Osteoblast (primary cell): ENCODE data around the gene C6orf136. TPM values are rescaled to one million over a fixed set of nuclear protein-coding genes. Genes with fewer than 3 reads are reported as not detected.
"Not testable (repeated sequence)": the region's sequence is repeated elsewhere in the genome, so short reads cannot be mapped to it uniquely, and the experiment has no call there.

ENCODE experiments used
- DNase-seq: peaks from one replicate; pipeline ENCODE4 v3.0.0; 2011; ENCODE audit warnings: low spot score, mixed read lengths; ENCODE audit not compliant: insufficient read length; ENCODE audit errors: missing footprints
- H2AFZ ChIP-seq: 2 replicates; pipeline ENCODE4 v1.6.0; 2011; ENCODE audit warnings: mild to moderate bottlenecking, low read length
- H3K27ac ChIP-seq: 2 replicates; pipeline ENCODE4 v1.5.1; 2011; ENCODE audit warnings: mild to moderate bottlenecking, low read depth, low read length, moderate library complexity
- H3K27me3 ChIP-seq: 2 replicates; pipeline ENCODE4 v1.6.0; 2012; ENCODE audit warnings: mild to moderate bottlenecking, control low read depth, inconsistent platforms, low read length, moderate library complexity; ENCODE audit not compliant: insufficient read depth
- H3K36me3 ChIP-seq: 2 replicates; pipeline ENCODE4 v1.5.1; 2011; ENCODE audit warnings: mild to moderate bottlenecking, low read length, control low read depth, moderate library complexity; ENCODE audit not compliant: insufficient read depth
- H3K4me1 ChIP-seq: 2 replicates; pipeline ENCODE4 v1.5.1; 2011; ENCODE audit warnings: mild to moderate bottlenecking, low read length, control low read depth, moderate library complexity; ENCODE audit not compliant: insufficient read depth
- H3K4me2 ChIP-seq: 2 replicates; pipeline ENCODE4 v1.6.0; 2011; ENCODE audit warnings: mild to moderate bottlenecking, low read length; ENCODE audit not compliant: insufficient read depth
- H3K4me3 ChIP-seq: fragments of 200-600 bp; sonication (generic); 3 replicates; pipeline ENCODE4 v1.5.1; 2012; ENCODE audit warnings: mild to moderate bottlenecking, low read length, inconsistent platforms; ENCODE audit not compliant: insufficient read depth
- H3K79me2 ChIP-seq: 2 replicates; pipeline ENCODE4 v1.6.0; 2012; ENCODE audit warnings: mild to moderate bottlenecking, low read length, control low read depth, inconsistent platforms; ENCODE audit not compliant: insufficient read depth
- H3K9me3 ChIP-seq: 2 replicates; pipeline ENCODE4 v1.5.1; 2011; ENCODE audit warnings: low read depth, low read length, control low read depth
- H4K20me1 ChIP-seq: 2 replicates; pipeline ENCODE4 v1.6.0; 2012; ENCODE audit warnings: mild to moderate bottlenecking, low read length, control low read depth; ENCODE audit not compliant: insufficient read depth
- total RNA-seq: library from RNA; depleted of rRNA; stranded (reverse); fragments of >200 nt; gene quantifications from 2 replicates; pipeline ENCODE4 v1.2.3, GENCODE V29; 2012
- TF ChIP-seq, protein P1 (sequence below): IDR thresholded peaks from 2 replicates; pipeline ENCODE4 v1.5.1; 2011; ENCODE audit warnings: mild to moderate bottlenecking, low read depth, low read length, moderate library complexity; ENCODE audit errors: extremely low read depth

Gene C6orf136
- total RNA-seq, 1 donor: 6.2 TPM

DNA sequence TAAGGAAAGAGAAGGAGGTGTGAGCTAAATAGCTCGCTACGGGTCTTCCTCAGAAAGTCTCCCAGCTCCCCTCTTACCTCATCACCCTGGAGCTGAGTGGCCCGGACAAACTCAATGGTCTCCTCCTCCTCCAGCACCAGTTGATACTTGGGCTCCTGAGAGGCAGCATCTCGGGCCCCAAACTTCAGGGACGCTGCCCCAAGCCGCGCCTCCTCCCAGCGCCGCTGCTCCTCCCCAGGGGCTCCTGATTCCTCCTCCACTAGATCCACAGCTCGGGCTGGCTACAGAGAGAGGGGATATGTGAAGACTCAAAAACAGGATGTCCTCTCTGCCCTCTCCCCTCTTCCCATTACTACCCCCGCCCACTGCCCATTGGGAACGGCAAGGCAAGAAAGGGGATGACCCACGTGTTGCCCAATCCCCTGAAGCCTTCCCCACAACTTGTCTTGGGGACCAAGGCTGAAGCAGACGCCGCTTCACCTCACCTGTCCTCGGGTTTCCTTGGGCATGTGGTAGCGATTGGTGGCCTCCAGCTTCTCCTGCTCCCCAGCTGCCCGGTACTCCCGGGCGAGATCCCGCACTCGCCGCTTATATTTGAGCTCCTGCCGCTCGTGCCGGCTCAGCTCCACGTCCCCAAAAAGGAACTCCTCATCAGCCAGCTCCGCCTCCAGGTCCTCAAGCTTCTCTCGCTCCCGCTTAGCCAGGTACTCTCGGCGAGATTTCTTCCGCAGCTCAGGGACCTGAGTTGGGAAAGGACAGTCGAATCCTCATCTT is 18.2 kb downstream of the C6orf136 start:
- Histone ChIP-seq H3K4me3 (no peak overlapping the region), H3K9me3 (no peaks in the 10 kb centered on the region), H3K36me3 (peaks cover 69% of the 10 kb centered on the region), H3K27me3 (no peaks in the 10 kb centered on the region), H3K4me2 (no peak overlapping the region), H3K27ac (no peak overlapping the region), H4K20me1 (peaks cover 5% of the 10 kb centered on the region), H2AFZ (no peak overlapping the region), H3K79me2 (peaks cover 7% of the 10 kb centered on the region), H3K4me1 (no peaks in the 10 kb centered on the region)
- peak; percentile 50 for DNase-seq
- TF ChIP-seq, protein P1, sequence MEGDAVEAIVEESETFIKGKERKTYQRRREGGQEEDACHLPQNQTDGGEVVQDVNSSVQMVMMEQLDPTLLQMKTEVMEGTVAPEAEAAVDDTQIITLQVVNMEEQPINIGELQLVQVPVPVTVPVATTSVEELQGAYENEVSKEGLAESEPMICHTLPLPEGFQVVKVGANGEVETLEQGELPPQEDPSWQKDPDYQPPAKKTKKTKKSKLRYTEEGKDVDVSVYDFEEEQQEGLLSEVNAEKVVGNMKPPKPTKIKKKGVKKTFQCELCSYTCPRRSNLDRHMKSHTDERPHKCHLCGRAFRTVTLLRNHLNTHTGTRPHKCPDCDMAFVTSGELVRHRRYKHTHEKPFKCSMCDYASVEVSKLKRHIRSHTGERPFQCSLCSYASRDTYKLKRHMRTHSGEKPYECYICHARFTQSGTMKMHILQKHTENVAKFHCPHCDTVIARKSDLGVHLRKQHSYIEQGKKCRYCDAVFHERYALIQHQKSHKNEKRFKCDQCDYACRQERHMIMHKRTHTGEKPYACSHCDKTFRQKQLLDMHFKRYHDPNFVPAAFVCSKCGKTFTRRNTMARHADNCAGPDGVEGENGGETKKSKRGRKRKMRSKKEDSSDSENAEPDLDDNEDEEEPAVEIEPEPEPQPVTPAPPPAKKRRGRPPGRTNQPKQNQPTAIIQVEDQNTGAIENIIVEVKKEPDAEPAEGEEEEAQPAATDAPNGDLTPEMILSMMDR: no peak

DNA sequence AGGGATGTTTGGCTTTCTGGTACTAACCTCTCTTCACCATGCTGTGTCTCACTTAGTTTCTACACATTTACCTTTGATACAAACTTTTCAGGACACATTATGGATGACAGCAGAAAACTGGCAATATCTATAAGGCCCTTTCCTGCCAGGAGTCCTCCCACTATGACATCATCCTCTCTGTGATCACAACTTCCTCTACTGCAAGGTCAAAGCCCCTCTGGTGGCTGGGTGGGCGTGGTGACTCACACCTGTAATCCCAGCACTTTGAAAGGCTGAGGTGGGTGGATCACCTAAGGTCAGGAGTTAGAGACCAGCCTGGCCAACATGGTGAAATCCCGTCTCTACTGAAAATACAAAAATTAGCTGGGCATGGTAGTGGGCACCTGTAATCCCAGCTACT is 19.4 kb downstream of the C6orf136 start:
- not testable (repeated sequence) for H3K9me3 ChIP-seq, H3K27ac ChIP-seq, H3K4me2 ChIP-seq, H4K20me1 ChIP-seq, H3K4me3 ChIP-seq, H3K4me1 ChIP-seq, H2AFZ ChIP-seq, H3K27me3 ChIP-seq
- Histone ChIP-seq H3K36me3 (peaks cover 72% of the 10 kb centered on the region), H3K79me2 (peaks cover 17% of the 10 kb centered on the region)
- peak; percentile 73 for DNase-seq

DNA sequence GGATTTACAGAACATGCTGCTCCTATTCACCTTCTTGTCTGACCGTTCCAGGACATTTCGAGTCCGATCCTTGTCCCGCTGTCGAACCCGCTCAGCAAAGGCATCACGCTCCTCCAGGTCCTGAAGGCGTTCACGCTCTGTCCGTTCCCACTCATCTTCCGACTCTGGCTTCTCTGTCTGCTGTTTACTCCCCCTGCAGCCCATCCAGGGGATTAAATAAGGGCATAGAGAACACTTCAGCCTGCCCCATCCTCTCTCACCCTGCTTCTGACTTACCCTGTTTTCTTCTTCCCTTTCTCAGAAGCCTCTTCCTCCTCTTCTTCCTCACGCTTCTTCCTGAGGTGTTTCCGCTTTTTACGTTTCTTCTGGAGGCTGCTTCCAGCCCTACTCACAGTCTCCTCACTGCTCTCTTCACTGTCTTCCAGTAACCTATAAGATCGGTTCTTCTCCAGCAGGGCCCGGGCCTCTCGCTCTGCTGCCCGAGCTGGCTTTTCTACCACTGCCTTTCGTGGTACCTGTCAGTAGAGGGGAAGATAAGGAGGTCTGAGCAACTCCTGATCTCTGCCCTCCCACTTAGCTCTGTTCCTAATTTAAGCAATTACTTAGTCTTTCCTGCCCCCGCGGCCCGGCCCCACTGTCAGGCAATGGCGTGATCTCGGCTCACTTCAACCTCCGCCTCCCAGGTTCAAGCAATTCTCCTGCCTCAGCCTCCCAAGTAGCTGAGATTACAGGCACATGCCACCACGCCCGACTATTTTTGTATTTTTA is 24.0 kb downstream of the C6orf136 start:
- H3K4me2 ChIP-seq: no peak overlapping the region
- peaks cover 14% of the 10 kb centered on the region for H4K20me1 ChIP-seq
- H3K9me3 ChIP-seq: no peaks in the 10 kb centered on the region
- H3K4me3 ChIP-seq: no peak overlapping the region
- H2AFZ ChIP-seq: no peak overlapping the region
- H3K27ac ChIP-seq: no peak overlapping the region
- peaks cover 35% of the 10 kb centered on the region for H3K36me3 ChIP-seq
- H3K4me1 ChIP-seq: peaks cover 10% of the 10 kb centered on the region
- peaks cover 33% of the 10 kb centered on the region for H3K79me2 ChIP-seq
- H3K27me3 ChIP-seq: no peaks in the 10 kb centered on the region
- TF ChIP-seq, protein P1: peak; percentile 24
- DNase-seq: peak; percentile 62

DNA sequence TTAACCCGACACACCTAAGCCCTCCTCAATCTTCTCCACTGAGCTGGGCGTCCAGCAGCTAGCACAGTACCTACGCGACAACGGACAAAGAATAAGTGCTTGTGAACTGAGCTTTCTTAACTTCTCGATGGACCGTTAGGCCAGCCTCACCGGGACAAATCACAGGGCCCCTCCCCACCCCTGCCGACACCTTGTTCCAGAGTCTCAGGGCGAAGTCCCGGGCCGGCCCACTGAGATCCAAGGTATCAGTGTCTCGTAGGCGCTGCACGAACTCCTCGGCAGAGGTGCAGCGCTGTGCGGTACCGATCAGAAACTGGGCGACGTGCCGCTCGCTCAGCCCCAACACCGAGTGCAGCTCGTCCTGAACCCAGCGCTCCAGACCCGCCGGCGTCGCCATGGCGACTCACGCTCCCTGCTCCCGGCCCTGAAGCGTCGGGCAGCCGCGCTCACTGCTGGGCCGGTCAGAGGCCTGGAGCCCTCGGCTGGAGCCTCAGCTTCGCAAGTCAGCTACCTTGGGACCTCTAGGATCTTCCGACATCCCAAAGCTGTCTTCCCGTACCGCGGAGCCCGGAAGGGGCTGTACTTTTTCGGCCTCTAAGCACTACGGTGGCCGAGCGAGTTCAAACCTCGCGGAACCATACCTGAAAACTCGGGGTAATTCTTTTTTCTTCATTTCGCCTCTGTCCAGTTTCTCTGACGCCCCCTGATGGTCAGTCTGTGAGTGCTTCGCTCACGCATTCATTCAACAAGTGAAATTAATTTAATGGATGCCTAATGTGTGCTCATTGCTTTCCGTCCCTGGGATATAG is 25.7 kb downstream of the C6orf136 start, which contains the start of gene DHX16:
TSS of gene DHX16 (minus strand) at position 562 of the 809 bp plus-strand sequence. CDS start at position 397, 165 bp downstream.
- H2AFZ ChIP-seq: peak within 1 kb of the TSS; percentile 83
- peaks cover 10% of the 10 kb centered on the region for H3K4me1 ChIP-seq
- H3K27ac ChIP-seq: peak within 1 kb of the TSS; percentile 70
- H3K4me3 ChIP-seq: peak within 1 kb of the TSS; percentile 92
- no peaks in the 10 kb centered on the region for H3K27me3 ChIP-seq
- DNase-seq: peak; percentile 95
- H3K9me3 ChIP-seq: no peaks in the 10 kb centered on the region
- peak within 1 kb of the TSS; percentile 93 for H3K4me2 ChIP-seq
- H4K20me1 ChIP-seq: peaks cover 22% of the 10 kb centered on the region
- TF ChIP-seq, protein P1: peak; percentile 99
- peaks cover 43% of the 10 kb centered on the region for H3K79me2 ChIP-seq
- peaks cover 37% of the 10 kb centered on the region for H3K36me3 ChIP-seq
